Breast epithelium (tissue), 4 donors: ENCODE results near the gene SCRT2. TPM values are rescaled to one million over a fixed set of nuclear protein-coding genes. Genes with fewer than 3 reads are reported as not detected.

Source experiments
- DNase-seq, 2 donors: peaks; one replicate each; pipeline ENCODE4 v3.0.0-alpha.2; 2019; ENCODE audit warnings: low spot score in 2 of 2
- H3K27ac ChIP-seq, 2 donors: fragments of 200-600 bp; sonication (generic) in 1 of 2; one replicate each; pipeline ENCODE4 v1.5.1; 2016 to 2019; ENCODE audit warnings: mild to moderate bottlenecking in 1 of 2
- H3K27me3 ChIP-seq, 2 donors: fragments of 200-600 bp; sonication (generic) in 1 of 2; one replicate each; pipeline versions ENCODE4 v1.5.1 to v1.6.0; 2017 to 2019; ENCODE audit warnings: control low read depth in 1 of 2, mild to moderate bottlenecking in 1 of 2
- H3K36me3 ChIP-seq: fragments of 200-600 bp; one replicate; pipeline ENCODE4 v1.5.1; 2019
- H3K4me1 ChIP-seq, 2 donors: fragments of 200-600 bp; sonication (generic); one replicate each; pipeline ENCODE4 v1.5.1; 2016 to 2019; ENCODE audit warnings: control low read depth in 1 of 2
- H3K4me3 ChIP-seq, 3 donors: fragments of 200-600 bp; sonication (generic); 1 replicate in 2 of 3; 2 replicates in 1 of 3; pipeline ENCODE4 v1.5.1; 2016 to 2019; ENCODE audit warnings: mild to moderate bottlenecking in 3 of 3, moderate library complexity in 2 of 3
- H3K9me3 ChIP-seq, 2 donors: fragments of 200-600 bp; sonication (generic) in 1 of 2; one replicate each; pipeline ENCODE4 v1.5.1; 2016 to 2019; ENCODE audit warnings: control low read depth in 1 of 2
- POLR2A ChIP-seq: fragments of 450-650 bp; IDR thresholded peaks from one replicate; pipeline ENCODE4 v1.6.1; 2016; ENCODE audit warnings: antibody characterized with exemption, mild to moderate bottlenecking, moderate library complexity
- POLR2AphosphoS5 ChIP-seq, 3 donors: sonication (generic); formaldehyde crosslinking; IDR thresholded peaks; one replicate each; pipeline ENCODE4 v1.6.1; 2017; ENCODE audit warnings: antibody characterized with exemption in 3 of 3
- intact Hi-C: fragments of 100-400 bp; cut with DNase I; formaldehyde crosslinking; loops from one replicate; pipeline ENCODE4 v1.15.1; 2023; ENCODE audit warnings: low total_unique reads
- total RNA-seq, 3 donors: library from RNA; depleted of rRNA; stranded (reverse); fragments of >200 nt; gene quantifications; one replicate each; pipeline ENCODE4 v1.1.0, GENCODE V29; 2016
- TF ChIP-seq, protein P1 (sequence below), 3 donors: fragments of 450-650 bp; IDR thresholded peaks; one replicate each; pipeline ENCODE4 v1.5.1; 2016 to 2017; ENCODE audit warnings: antibody characterized with exemption in 3 of 3, mild to moderate bottlenecking in 3 of 3, moderate library complexity in 3 of 3

SCRT2 gene
- total RNA-seq, 3 donors from 2014 or later, result not detected

DNA sequence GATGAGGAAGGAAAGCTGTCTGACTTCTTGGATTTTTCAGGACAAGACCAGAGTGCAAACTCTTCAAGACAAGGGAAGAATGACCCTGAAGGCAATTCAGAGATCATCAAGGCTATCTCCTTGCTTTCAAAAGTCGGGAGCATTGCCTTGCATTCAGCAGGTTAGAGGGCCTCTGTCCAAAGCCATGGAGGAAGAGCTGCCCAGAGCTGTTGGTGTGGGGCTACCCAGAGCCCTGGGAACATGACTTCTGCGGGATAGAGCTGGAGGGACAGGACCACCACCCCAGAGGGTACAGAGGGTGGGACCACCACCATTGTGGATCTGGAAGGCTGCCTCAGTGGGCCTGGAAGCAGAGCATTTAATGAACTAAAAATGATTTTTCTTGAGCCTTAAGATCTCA is 17.4 kb downstream of the SCRT2 start:
- TF ChIP-seq POLR2A (no peak), POLR2AphosphoS5 (IDR thresholded peaks at IDR 0.05) (no peak)
- TF ChIP-seq, protein P1, sequence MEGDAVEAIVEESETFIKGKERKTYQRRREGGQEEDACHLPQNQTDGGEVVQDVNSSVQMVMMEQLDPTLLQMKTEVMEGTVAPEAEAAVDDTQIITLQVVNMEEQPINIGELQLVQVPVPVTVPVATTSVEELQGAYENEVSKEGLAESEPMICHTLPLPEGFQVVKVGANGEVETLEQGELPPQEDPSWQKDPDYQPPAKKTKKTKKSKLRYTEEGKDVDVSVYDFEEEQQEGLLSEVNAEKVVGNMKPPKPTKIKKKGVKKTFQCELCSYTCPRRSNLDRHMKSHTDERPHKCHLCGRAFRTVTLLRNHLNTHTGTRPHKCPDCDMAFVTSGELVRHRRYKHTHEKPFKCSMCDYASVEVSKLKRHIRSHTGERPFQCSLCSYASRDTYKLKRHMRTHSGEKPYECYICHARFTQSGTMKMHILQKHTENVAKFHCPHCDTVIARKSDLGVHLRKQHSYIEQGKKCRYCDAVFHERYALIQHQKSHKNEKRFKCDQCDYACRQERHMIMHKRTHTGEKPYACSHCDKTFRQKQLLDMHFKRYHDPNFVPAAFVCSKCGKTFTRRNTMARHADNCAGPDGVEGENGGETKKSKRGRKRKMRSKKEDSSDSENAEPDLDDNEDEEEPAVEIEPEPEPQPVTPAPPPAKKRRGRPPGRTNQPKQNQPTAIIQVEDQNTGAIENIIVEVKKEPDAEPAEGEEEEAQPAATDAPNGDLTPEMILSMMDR (IDR thresholded peaks at IDR 0.05), result no peak
- intact Hi-C loops, result no loop called here
- H3K4me1 ChIP-seq, result no peaks in the 10 kb centered on the region
- H3K27ac ChIP-seq, result no peak overlapping the region
- H3K4me3 ChIP-seq, result no peak overlapping the region
- peaks cover 0 to 34% of the 10 kb centered on the region in 2 donors for H3K27me3 ChIP-seq
- H3K9me3 ChIP-seq, result no peaks in the 10 kb centered on the region
- no peak for DNase-seq
- no peaks in the 10 kb centered on the region for H3K36me3 ChIP-seq

DNA sequence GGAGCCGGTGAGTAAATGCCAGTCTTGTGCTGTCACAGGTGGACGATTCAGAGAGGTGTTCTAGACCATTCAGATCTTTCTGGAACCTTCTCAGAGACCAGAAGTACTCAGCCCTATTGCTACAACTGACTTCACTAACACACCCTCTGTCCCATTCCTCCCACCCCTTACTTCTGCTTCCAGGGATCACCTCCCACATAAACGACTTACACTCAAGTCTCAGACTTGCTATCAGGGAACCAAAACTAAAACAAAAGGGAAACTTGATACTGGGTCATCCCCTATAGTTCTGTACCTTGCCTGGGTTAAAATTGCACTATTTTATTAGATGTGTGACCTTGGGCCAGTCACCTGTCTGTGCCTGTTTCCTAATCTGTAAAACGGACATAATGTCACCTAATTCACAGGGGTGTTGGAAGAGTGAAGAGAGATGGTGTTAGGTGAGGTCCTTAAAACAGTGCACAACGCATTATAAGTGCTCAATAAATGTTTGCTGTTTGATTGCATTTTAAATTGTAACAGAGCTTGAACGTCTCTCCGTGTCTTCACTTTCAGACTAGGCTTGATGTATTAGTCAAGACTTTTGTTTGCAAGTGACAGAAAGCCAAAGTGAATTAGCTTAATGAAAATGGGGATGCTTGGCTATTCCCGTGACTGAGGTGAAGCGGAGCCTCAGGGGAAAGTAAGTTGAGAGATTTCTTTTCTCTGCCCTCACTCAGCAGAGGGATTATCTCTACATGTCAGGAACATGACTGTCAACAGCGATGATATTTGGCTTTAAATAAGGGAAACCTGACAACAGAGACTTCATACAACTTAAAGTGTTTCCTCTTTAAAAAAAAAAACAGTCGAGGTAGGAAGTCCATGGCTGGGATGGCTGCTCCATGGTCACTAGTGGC is 19.6 kb downstream of the SCRT2 start:
- H3K4me1 ChIP-seq, result no peaks in the 10 kb centered on the region
- no peaks in the 10 kb centered on the region for H3K36me3 ChIP-seq
- DNase-seq, result no peak
- H3K27ac ChIP-seq, result no peak overlapping the region
- intact Hi-C loops, result no loop called here
- TF ChIP-seq, protein P1 (IDR thresholded peaks at IDR 0.05), result no peak
- TF ChIP-seq POLR2A (no peak), POLR2AphosphoS5 (IDR thresholded peaks at IDR 0.05) (no peak)
- peaks cover 0 to 12% of the 10 kb centered on the region in 2 donors for H3K27me3 ChIP-seq
- no peaks in the 10 kb centered on the region for H3K9me3 ChIP-seq
- H3K4me3 ChIP-seq, result no peak overlapping the region

DNA sequence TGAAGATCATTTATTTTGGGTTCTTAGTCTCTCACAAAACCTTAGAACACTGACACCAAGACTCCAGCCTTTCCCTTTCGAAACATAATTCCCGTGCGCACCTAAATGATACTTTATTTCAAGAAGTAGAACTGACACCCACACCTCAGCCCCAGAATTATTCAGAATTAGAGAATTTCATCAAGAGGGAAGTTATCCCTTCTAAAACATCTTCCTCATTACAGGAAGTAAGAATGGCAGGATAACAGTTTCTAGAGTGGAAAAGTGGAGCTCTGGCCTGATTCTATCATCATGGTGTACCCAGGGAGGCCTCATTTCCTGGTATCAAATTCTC is 21.2 kb downstream of the SCRT2 start:
- peaks cover 0 to 2% of the 10 kb centered on the region in 2 donors for H3K27me3 ChIP-seq
- no peak overlapping the region for H3K4me3 ChIP-seq
- H3K9me3 ChIP-seq, result no peaks in the 10 kb centered on the region
- intact Hi-C loops, result no loop called here
- no peak overlapping the region for H3K27ac ChIP-seq
- DNase-seq, result no peak
- TF ChIP-seq, protein P1 (IDR thresholded peaks at IDR 0.05), result no peak
- TF ChIP-seq POLR2AphosphoS5 (IDR thresholded peaks at IDR 0.05) (no peak), POLR2A (no peak)
- H3K36me3 ChIP-seq, result no peaks in the 10 kb centered on the region
- no peaks in the 10 kb centered on the region for H3K4me1 ChIP-seq

DNA sequence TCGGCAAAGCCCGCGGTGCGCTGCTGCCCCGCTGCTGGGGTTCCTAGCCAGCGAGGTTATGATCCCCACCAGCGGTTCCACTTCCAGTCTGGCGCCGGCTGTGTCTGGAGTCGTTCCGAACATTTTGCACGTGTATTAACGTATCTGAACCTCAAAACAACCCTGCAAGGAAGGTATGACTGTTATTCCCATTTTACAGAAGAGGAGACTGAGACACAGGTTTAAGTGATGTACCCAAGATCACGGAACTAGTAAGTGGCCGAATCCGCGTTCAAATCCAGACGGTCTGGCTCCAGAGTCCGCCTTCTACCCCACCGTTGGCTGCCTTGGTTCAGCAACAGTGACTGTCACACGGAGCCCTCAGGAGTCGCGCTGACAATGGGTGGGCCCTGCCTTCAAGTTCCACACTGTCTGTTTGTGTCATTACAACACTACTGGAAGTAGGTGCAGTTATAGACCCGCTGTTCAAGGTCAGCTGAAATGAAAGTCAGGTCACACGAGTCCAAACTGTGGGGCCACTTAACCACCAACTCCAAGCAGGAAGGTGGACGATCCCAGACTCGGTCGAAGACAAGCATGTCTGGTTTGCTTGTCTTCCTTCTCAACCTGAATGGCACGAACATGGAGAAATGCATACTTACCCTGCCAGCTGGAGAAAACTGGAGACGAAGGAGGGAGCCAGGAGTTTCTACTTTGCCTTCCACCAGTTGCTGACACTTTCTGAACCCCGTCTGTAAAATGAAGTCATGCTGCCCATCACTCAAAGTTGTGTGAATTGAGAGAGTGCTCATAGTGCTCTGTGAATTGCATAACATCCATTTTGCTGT is 21.8 kb downstream of the SCRT2 start:
- peak overlapping the region; percentile 58 to 82 (median 72) for H3K4me3 ChIP-seq

More for the DNA sequence above, 21.8 kb downstream of the SCRT2 start:
- intact Hi-C loops, result no loop called here
- H3K9me3 ChIP-seq, result no peaks in the 10 kb centered on the region
- DNase-seq, result no peak
- H3K36me3 ChIP-seq, result no peaks in the 10 kb centered on the region
- peak overlapping the region; percentile 83 to 89 for H3K27ac ChIP-seq
- TF ChIP-seq, protein P1 (IDR thresholded peaks at IDR 0.05), result no peak
- TF ChIP-seq POLR2A (no peak), POLR2AphosphoS5 (IDR thresholded peaks at IDR 0.05) (no peak)
- H3K27me3 ChIP-seq, result no peaks in the 10 kb centered on the region
- no peaks in the 10 kb centered on the region for H3K4me1 ChIP-seq
